Measurements from ENCODE around the gene ACER1.

Gene ACER1

DNA sequence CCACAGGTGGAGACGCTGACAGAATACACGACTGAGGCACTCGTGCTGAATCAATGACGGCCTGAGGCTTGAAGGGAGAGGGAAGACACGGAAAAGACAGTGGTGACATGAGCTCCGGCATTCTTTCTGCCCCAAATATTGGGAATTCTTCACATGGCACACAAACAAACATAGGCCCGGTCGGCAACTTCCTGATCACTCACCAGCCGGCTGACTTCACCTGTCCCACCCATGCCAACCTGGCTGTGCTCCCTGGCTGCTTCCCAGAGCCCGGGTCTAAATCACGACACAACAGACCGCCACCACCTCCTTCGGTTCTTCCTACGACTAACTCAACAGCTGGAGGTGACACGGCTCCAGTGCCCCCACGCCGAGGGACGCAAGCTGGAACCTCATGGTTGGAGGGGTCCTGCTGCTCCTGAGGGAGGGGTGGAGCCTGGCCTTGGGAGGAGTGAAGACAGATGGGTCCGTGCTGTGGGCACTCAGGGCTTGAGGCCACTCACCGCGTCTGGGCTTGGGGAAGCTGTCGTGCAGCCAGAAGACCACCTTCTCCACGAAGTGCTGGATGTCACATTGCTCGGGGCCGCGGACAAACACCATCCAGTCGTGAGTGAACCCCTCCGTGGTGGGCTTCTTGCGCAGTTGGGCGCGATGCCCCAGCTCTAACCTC is 63.2 kb downstream of the ACER1 start:
- no peaks in the 10 kb centered on the region for H3K27me3 Mint-ChIP-seq
- H3K36me3 Mint-ChIP-seq: peaks cover 66% of the 10 kb centered on the region
- no peak overlapping the region for H3K27ac Mint-ChIP-seq
- H3K4me3 Mint-ChIP-seq: no peak overlapping the region
- no peaks in the 10 kb centered on the region for H3K9me3 Mint-ChIP-seq
- H3K4me1 Mint-ChIP-seq: peaks cover 32% of the 10 kb centered on the region
- no peak for ATAC-seq

GRCh38 chr19:6269101-6269886 is 64.1 kb downstream of the ACER1 start:
- H3K27me3 Mint-ChIP-seq: no peaks in the 10 kb centered on the region
- no peaks in the 10 kb centered on the region for H3K9me3 Mint-ChIP-seq
- no peak overlapping the region for H3K4me3 Mint-ChIP-seq
- no peak for ATAC-seq
- peaks cover 75% of the 10 kb centered on the region for H3K36me3 Mint-ChIP-seq
- peaks cover 32% of the 10 kb centered on the region for H3K4me1 Mint-ChIP-seq
- H3K27ac Mint-ChIP-seq: no peak overlapping the region

GRCh38 chr19:6268382-6268771 is 65.0 kb downstream of the ACER1 start:
- H3K27ac Mint-ChIP-seq: no peak overlapping the region

GRCh38 chr19:6267552-6268381 is 65.6 kb downstream of the ACER1 start:
- Mint-ChIP-seq H3K4me3 (no peak overlapping the region), H3K27ac (no peak overlapping the region), H3K4me1 (peaks cover 21% of the 10 kb centered on the region), H3K27me3 (no peaks in the 10 kb centered on the region), H3K9me3 (no peaks in the 10 kb centered on the region), H3K36me3 (peaks cover 84% of the 10 kb centered on the region)
- ATAC-seq: no peak

More at GRCh38 chr19:6268382-6268771, 65.0 kb downstream of the ACER1 start:
- peaks cover 83% of the 10 kb centered on the region for H3K36me3 Mint-ChIP-seq
- no peak overlapping the region for H3K4me3 Mint-ChIP-seq
- peaks cover 27% of the 10 kb centered on the region for H3K4me1 Mint-ChIP-seq
- H3K27me3 Mint-ChIP-seq: no peaks in the 10 kb centered on the region
- ATAC-seq: no peak
- no peaks in the 10 kb centered on the region for H3K9me3 Mint-ChIP-seq

GRCh38 chr19:6264803-6265202 is 68.6 kb downstream of the ACER1 start:
- H3K4me1 Mint-ChIP-seq: peaks cover 11% of the 10 kb centered on the region
- H3K36me3 Mint-ChIP-seq: peaks cover 78% of the 10 kb centered on the region
- H3K27me3 Mint-ChIP-seq: no peaks in the 10 kb centered on the region
- H3K4me3 Mint-ChIP-seq: no peak overlapping the region
- no peak for ATAC-seq
- H3K9me3 Mint-ChIP-seq: no peaks in the 10 kb centered on the region
- no peak overlapping the region for H3K27ac Mint-ChIP-seq

DNA sequence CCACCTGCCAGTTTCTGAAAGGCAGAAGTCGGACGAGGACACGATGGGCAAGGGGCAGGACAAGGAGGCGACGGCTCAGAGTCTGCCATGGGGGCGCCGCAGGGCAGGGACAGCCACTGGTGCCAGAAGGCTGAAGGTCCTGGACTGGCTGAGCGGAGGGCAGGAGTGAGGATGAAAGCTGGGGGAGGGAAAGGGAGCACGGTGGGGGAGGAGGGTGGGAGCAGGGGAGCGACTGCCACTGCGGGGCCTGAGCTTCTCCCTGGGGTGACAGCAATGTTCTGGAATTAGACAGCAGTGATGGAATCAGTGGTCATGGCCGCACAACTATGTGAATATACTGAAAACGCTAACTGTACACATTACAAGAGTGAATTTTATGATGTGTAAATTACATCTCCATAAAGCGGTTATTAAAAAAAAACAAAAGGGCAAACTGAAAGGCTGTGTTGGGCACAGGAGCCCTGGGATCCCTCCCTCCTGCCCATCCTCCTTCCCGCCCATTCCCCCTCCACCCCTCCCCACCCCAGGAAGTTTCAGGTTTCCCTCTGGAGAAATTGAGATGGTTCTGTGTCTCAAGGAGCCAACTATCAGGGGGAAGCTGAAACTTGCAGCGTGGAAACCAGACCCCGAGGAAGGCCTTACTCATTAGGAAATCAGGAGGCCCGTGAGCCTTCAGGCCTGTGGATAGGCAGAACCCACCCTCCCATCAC is 69.5 kb downstream of the ACER1 start:
- H3K4me1 Mint-ChIP-seq: peaks cover 10% of the 10 kb centered on the region
- H3K36me3 Mint-ChIP-seq: peaks cover 74% of the 10 kb centered on the region
- no peak overlapping the region for H3K27ac Mint-ChIP-seq
- ATAC-seq: no peak
- no peaks in the 10 kb centered on the region for H3K9me3 Mint-ChIP-seq
- H3K4me3 Mint-ChIP-seq: no peak overlapping the region
- no peaks in the 10 kb centered on the region for H3K27me3 Mint-ChIP-seq

DNA sequence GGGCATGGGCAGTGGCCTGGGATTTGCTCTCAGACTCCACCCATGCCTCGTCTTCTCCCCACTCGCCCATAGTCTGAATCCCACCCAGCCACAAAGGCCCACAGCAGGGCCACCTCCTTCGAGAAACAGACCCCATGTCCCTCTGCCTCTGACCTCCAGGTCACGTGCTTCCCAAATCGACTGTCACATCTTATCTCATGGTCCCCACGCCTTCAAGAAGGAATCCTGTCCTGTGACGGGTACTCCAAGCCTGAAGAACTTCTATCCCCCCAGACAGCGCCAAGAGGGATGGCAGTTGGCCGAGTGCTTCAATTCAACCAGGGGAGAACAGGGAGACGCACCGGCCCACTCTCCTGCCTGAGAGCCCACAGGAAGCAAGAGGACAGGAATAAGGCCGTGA is 70.1 kb downstream of the ACER1 start:
- ATAC-seq: no peak
- no peaks in the 10 kb centered on the region for H3K27me3 Mint-ChIP-seq
- peaks cover 16% of the 10 kb centered on the region for H3K4me1 Mint-ChIP-seq
- H3K27ac Mint-ChIP-seq: no peak overlapping the region
- H3K4me3 Mint-ChIP-seq: no peak overlapping the region
- peaks cover 74% of the 10 kb centered on the region for H3K36me3 Mint-ChIP-seq
- no peaks in the 10 kb centered on the region for H3K9me3 Mint-ChIP-seq

DNA sequence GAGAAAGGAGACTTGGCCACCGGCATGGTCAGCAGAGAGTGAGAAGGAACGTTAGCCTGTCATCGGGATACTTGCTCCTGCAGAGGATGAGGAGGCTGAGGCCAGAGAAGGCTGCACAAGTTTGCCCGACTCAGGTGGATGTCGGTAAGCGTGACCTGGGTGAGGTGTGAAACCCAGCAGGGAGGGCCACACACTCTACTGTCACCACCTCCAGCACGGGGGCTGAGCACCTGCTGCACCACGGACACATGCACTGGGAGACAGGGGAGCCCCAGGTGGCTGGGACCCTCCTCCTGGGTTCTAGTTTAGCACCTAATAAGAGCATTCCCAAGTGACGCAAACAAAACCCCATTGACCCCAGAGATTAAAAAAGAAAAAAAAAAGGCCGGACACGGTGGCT is 70.9 kb downstream of the ACER1 start:
- peaks cover 24% of the 10 kb centered on the region for H3K4me1 Mint-ChIP-seq
- no peak overlapping the region for H3K27ac Mint-ChIP-seq
- H3K27me3 Mint-ChIP-seq: no peaks in the 10 kb centered on the region
- ATAC-seq: no peak
- peaks cover 74% of the 10 kb centered on the region for H3K36me3 Mint-ChIP-seq
- no peak overlapping the region for H3K4me3 Mint-ChIP-seq
- no peaks in the 10 kb centered on the region for H3K9me3 Mint-ChIP-seq

GRCh38 chr19:6261883-6262282 is 71.5 kb downstream of the ACER1 start:
- ATAC-seq: no peak
- Mint-ChIP-seq H3K9me3 (no peaks in the 10 kb centered on the region), H3K4me1 (peaks cover 30% of the 10 kb centered on the region), H3K27ac (no peak overlapping the region), H3K4me3 (no peak overlapping the region), H3K27me3 (no peaks in the 10 kb centered on the region), H3K36me3 (peaks cover 74% of the 10 kb centered on the region)

DNA sequence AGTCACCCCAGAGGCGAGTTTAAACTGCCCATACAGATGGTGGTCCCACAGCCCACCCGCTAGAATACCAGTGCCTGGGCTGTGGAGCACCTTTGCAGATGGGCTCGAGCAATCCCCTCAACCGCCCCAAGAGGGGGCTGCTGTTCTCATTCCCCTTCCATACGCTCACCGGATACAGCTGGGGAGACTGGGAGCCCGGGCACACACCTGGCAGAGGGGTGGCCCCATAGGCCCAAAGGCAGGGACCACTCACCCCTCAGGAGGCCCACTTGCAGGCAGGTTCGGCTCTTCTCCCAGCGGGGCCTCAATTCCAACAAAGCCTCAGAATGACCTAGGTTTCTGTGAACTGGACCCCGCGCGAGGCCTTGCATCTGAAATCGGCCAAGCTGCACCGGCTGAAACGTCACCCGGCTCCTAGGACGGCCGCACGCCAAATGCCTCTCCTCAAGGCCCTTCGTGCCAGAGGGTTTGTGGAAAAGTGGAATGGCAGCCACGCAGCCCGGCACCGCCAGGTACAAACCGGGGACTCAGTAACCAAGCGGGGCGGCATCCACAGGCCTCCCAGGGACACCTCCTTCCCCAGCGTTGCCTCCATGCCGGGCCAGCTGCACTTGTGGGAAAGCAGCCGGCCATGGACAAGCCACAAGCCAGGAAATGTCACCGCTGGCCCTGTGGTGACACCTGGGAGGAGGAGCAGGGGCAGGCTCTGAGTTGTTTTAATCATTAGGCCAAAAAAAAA is 72.3 kb downstream of the ACER1 start:
- no peak overlapping the region for H3K4me3 Mint-ChIP-seq
- H3K4me1 Mint-ChIP-seq: peaks cover 28% of the 10 kb centered on the region
- H3K36me3 Mint-ChIP-seq: peaks cover 71% of the 10 kb centered on the region
- ATAC-seq: no peak
- no peaks in the 10 kb centered on the region for H3K27me3 Mint-ChIP-seq
- H3K9me3 Mint-ChIP-seq: no peaks in the 10 kb centered on the region
- H3K27ac Mint-ChIP-seq: no peak overlapping the region

DNA sequence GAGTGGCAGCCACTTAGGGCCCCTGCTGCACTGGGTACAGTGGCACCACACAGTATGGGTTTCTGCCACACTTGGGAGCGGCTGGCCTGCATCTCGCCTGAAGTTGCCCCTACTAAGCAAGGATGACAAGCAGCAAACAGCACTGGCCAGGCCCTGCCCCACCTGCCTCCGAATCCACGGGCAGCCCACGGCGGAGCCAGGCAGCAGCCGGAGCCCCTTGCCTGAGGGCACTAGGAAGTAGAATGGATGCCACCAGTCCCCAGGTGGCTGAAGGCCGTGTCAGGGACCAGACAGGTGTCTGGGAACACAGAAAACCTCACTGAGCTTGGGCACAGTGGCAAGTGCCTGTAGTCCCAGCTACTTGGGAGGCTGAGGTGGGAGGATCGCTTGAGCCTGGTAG is 73.0 kb downstream of the ACER1 start:
- Mint-ChIP-seq H3K4me1 (peaks cover 28% of the 10 kb centered on the region), H3K27me3 (no peaks in the 10 kb centered on the region), H3K36me3 (peaks cover 73% of the 10 kb centered on the region), H3K27ac (no peak overlapping the region), H3K9me3 (no peaks in the 10 kb centered on the region), H3K4me3 (no peak overlapping the region)
- no peak for ATAC-seq

GRCh38 chr19:6259312-6259861 is 74.0 kb downstream of the ACER1 start:
- no peak overlapping the region for H3K4me3 Mint-ChIP-seq
- H3K27ac Mint-ChIP-seq: peak overlapping the region; percentile 81
- ATAC-seq: no peak
- H3K4me1 Mint-ChIP-seq: peaks cover 34% of the 10 kb centered on the region
- no peaks in the 10 kb centered on the region for H3K27me3 Mint-ChIP-seq
- H3K36me3 Mint-ChIP-seq: peaks cover 73% of the 10 kb centered on the region
- no peaks in the 10 kb centered on the region for H3K9me3 Mint-ChIP-seq

GRCh38 chr19:6258812-6259311 is 74.5 kb downstream of the ACER1 start:
- peak overlapping the region; percentile 81 for H3K27ac Mint-ChIP-seq
- peaks cover 38% of the 10 kb centered on the region for H3K4me1 Mint-ChIP-seq
- H3K4me3 Mint-ChIP-seq: no peak overlapping the region
- peaks cover 72% of the 10 kb centered on the region for H3K36me3 Mint-ChIP-seq
- H3K9me3 Mint-ChIP-seq: no peaks in the 10 kb centered on the region
- no peak for ATAC-seq
- no peaks in the 10 kb centered on the region for H3K27me3 Mint-ChIP-seq

Data from stimulated activated memory B cell treated with anti-CD40 and anti-IgM and Interleukin-4, amounts not matched to agents 10 μg/mL and 1 μg/mL and 100 μg/mL, for 72 hours (primary cell).